Panc1 (cell line): Measurements from ENCODE around the gene CDCA4. TPM values are rescaled to one million over a fixed set of nuclear protein-coding genes. Genes with fewer than 3 reads are reported as not detected.

Experiments
- ATAC-seq: fragments of 200-7000 bp; cut with Tn5 transposase; 2 replicates; pipeline ENCODE4 v1.9.1; 2020; ENCODE audit warnings: mild to moderate bottlenecking, moderate library complexity
- BruUV-seq: library from RNA; stranded (reverse); fragments of 400-500 nt; replicated peaks from 2 replicates; lab custom pipeline; 2021; lab: Mats Ljungman, UMichigan
- CTCF ChIA-PET: fragments of 300-600 bp; sonication (Branson Sonifier 250); formaldehyde crosslinking; loops from one replicate; lab custom pipeline; 2022; ENCODE audit warnings: antibody characterized with exemption; lab: Charles Lee
- POLR2A ChIA-PET: fragments of 300-600 bp; sonication (Branson Sonifier 250); formaldehyde crosslinking; loops from one replicate; lab custom pipeline; 2022; ENCODE audit warnings: antibody characterized with exemption; lab: Charles Lee
- DNase-seq: peaks from one replicate; pipeline ENCODE4 v3.0.0-alpha.2; 2010; ENCODE audit warnings: low read depth, low spot score
- H3K27ac ChIP-seq: 2 replicates; pipeline ENCODE4 v1.5.1; 2011; ENCODE audit warnings: mild to moderate bottlenecking, low read length, inconsistent platforms
- H3K27me3 ChIP-seq: fragments of 200-500 bp; sonication (Bioruptor generic); 2 replicates; pipeline ENCODE4 v1.6.0; 2014; ENCODE audit warnings: low read length, inconsistent platforms; ENCODE audit not compliant: control insufficient read depth, insufficient read depth
- H3K36me3 ChIP-seq: fragments of 200-500 bp; sonication (Bioruptor generic); 2 replicates; pipeline ENCODE4 v1.5.1; 2014; ENCODE audit warnings: inconsistent platforms, mild to moderate bottlenecking, low read length, moderate library complexity; ENCODE audit not compliant: control insufficient read depth, insufficient read depth
- H3K4me1 ChIP-seq: 2 replicates; pipeline ENCODE4 v1.5.1; 2011; ENCODE audit warnings: inconsistent platforms, mild to moderate bottlenecking, low read length, moderate library complexity; ENCODE audit not compliant: control insufficient read depth, insufficient read depth
- H3K4me3 ChIP-seq, 2 experiments: 2 replicates each; pipeline ENCODE4 v1.5.1; 2011 to 2012; ENCODE audit warnings: low read depth in 2 of 2, low read length in 2 of 2, mild to moderate bottlenecking in 2 of 2, inconsistent platforms in 1 of 2, moderate library complexity in 1 of 2
- H3K9me3 ChIP-seq: fragments of 200-500 bp; sonication (Bioruptor generic); 2 replicates; pipeline ENCODE4 v1.5.1; 2014; ENCODE audit warnings: low read depth, mild to moderate bottlenecking, inconsistent platforms, low read length, moderate library complexity; ENCODE audit not compliant: control insufficient read depth, insufficient read depth
- CTCF ChIP-seq: fragments of 450-650 bp; IDR thresholded peaks from 2 replicates; pipeline ENCODE4 v1.5.1; 2017; ENCODE audit warnings: mild to moderate bottlenecking
- POLR2AphosphoS5 ChIP-seq: IDR thresholded peaks from 2 replicates; pipeline ENCODE4 v1.6.1; 2012; ENCODE audit warnings: mild to moderate bottlenecking, low read depth, low read length, moderate library complexity
- REST ChIP-seq, 2 experiments: IDR thresholded peaks; 2 replicates each; pipeline ENCODE4 v1.6.1; 2011 to 2012; ENCODE audit warnings: low read depth in 2 of 2, control low read depth in 1 of 2, low read length in 1 of 2, mild to moderate bottlenecking in 1 of 2, moderate library complexity in 1 of 2; ENCODE audit not compliant: insufficient read depth in 1 of 2
- SIN3A ChIP-seq: IDR thresholded peaks from 2 replicates; pipeline ENCODE4 v1.6.1; 2012; ENCODE audit warnings: low read depth, mild to moderate bottlenecking, low read length, moderate library complexity, borderline replicate concordance; ENCODE audit not compliant: insufficient read depth
- TCF7L2 ChIP-seq: IDR thresholded peaks from 2 replicates; pipeline ENCODE4 v1.6.1; 2011; ENCODE audit warnings: mild to moderate bottlenecking, low read depth, low read length, inconsistent platforms
- in situ Hi-C: cut with HindIII; loops from 2 replicates; pipeline ENCODE4 v1.10.0; 2016; ENCODE audit warnings: low sequenced_read_pairs, low pct_unique_long_range_greater_than_20kb
- intact Hi-C: fragments of 100-400 bp; cut with micrococcal nuclease; formaldehyde crosslinking; loops from one replicate; pipeline ENCODE4 v1.10.0; 2022; ENCODE audit not compliant: unreplicated experiment
- total RNA-seq: library from RNA; stranded (reverse); gene quantifications from one replicate; pipeline ENCODE4 v1.2.1, GENCODE V29; 2021; ENCODE audit not compliant: unreplicated experiment

The CDCA4 gene
- total RNA-seq, 1 experiment from 2014 or later = 39.9 TPM

DNA sequence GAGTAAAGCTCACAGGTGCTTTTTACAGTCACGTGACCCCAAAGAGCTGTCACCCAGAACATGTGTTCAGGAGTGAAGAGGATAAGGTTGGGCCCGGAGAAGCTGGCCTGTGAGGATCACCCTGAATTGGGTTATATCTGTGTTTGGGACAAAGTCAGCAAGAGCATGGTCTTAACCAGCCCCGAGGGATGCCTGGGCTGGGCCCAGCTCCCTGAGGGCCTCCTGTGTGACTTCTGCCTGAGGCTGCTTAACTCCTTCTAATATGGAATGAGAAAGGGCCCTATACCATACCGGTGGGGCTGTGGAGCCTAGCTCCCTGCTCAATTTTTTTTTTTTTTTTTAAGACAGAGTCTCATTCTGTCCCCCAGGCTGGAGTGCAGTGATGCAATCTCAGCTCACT lies 2.5 kb downstream of the CDCA4 start:
- H3K36me3 ChIP-seq = peaks cover 7% of the 10 kb centered on the region
- TF ChIP-seq SIN3A (no peak), TCF7L2 (no peak), CTCF (no peak), POLR2AphosphoS5 (no peak), REST (IDR thresholded peaks at IDR 0.05; ENCODE audit: insufficient read depth in 1 of 2, low read depth in 2 of 2, low read length in 1 of 2) (no peak)
- H3K27me3 ChIP-seq = no peaks in the 10 kb centered on the region
- peaks cover 58% of the 10 kb centered on the region for H3K4me1 ChIP-seq
- ChIA-PET POLR2A (interaction anchor here (0.8 kb wide), 1 partner anchor 25 kb away, joined by 5 read pairs; no protein-coding TSS in a partner anchor), CTCF (interaction anchor here (0.6 kb wide), 1 partner anchor 24 kb away, joined by 3 read pairs; no protein-coding TSS in a partner anchor)
- H3K27ac ChIP-seq = peak overlapping the region; percentile 95
- intact Hi-C loops (no loop called here), in situ Hi-C loops (no loop called here)
- H3K4me3 ChIP-seq = peak overlapping the region; percentile 75 to 88; a peak in 3 of 4 replicates
- no peak for ATAC-seq
- BruUV-seq = no TSS peak
- no peak for DNase-seq
- H3K9me3 ChIP-seq = no peaks in the 10 kb centered on the region

DNA sequence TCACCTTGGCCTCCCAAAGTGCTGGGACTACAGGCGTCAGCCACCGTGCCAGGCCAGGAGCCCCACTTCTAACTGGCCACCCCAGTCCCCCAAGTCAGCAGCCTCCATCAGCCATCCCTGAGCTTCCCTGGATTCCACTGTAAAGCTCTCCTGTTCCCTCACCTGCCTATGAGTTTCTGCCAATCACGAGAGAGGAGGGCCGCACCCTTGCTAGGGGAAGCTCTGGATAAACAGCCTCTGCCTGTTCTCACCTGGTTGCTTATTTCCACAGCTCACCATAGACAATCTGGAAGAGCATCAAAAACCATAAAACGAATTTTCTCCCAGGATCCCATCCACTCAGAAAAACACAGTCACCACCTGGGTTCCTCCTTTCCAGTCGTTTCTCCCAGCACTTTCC lies 5.0 kb downstream of the CDCA4 start:
- Histone ChIP-seq H3K27ac (peak overlapping the region; percentile 81), H3K9me3 (no peaks in the 10 kb centered on the region), H3K4me3 (0 out of 4 replicates have a peak overlapping the region, but pooled peaks of 1 of the 2 experiments have one; percentile 8), H3K36me3 (peaks cover 7% of the 10 kb centered on the region), H3K4me1 (peaks cover 59% of the 10 kb centered on the region), H3K27me3 (no peaks in the 10 kb centered on the region)
- DNase-seq = no peak
- intact Hi-C loops (no loop called here), in situ Hi-C loops (no loop called here)
- ATAC-seq = no peak
- CTCF ChIA-PET = no interaction called here
- TF ChIP-seq SIN3A (no peak), POLR2AphosphoS5 (no peak), TCF7L2 (no peak), CTCF (no peak), REST (IDR thresholded peaks at IDR 0.05; ENCODE audit: insufficient read depth in 1 of 2, low read depth in 2 of 2, low read length in 1 of 2) (no peak)
- BruUV-seq = no TSS peak
- POLR2A ChIA-PET = no interaction called here
